ENCODE measurements around the gene TOP2A. TPM values are rescaled to one million over a fixed set of nuclear protein-coding genes. Genes with fewer than 3 reads are reported as not detected.

The TOP2A gene
- total RNA-seq, 2 experiments from 2014 or later, result 410 to 416 TPM

- H3K4me1 Mint-ChIP-seq (ENCODE audit: low read depth), result peaks cover 65% of the 10 kb centered on the region
- no peak overlapping the region for H3K27ac Mint-ChIP-seq
- peaks cover 5% of the 10 kb centered on the region for H3K36me3 Mint-ChIP-seq (ENCODE audit: low read depth)
- CTCF ChIA-PET, result interaction anchor here (0.6 to 3.9 kb wide), 3 partner anchors 11 to 127 kb away, joined by 4 to 15 read pairs (median 4); no protein-coding TSS in a partner anchor
- H3K27me3 Mint-ChIP-seq (ENCODE audit: low read depth), result no peaks in the 10 kb centered on the region
- DNase-seq, result no peak
- peak overlapping the region; percentile 62 for H3K4me3 Mint-ChIP-seq
- no peaks in the 10 kb centered on the region for H3K9me3 Mint-ChIP-seq
- intact Hi-C loops (cut with micrococcal nuclease), result no loop called here
Observed at GRCh38 chr17:40343219-40344119, 74.2 kb downstream of the TOP2A start.

- Mint-ChIP-seq H3K27ac (no peak overlapping the region), H3K4me1 (ENCODE audit: low read depth) (peaks cover 72% of the 10 kb centered on the region), H3K36me3 (ENCODE audit: low read depth) (peaks cover 5% of the 10 kb centered on the region), H3K9me3 (no peaks in the 10 kb centered on the region), H3K27me3 (ENCODE audit: low read depth) (no peaks in the 10 kb centered on the region), H3K4me3 (peak overlapping the region; percentile 62)
- no peak for DNase-seq
- intact Hi-C loops (cut with micrococcal nuclease), result no loop called here
- CTCF ChIA-PET, result interaction anchor here (3.9 kb wide), 1 partner anchor 12 kb away, joined by 15 read pairs; no protein-coding TSS in a partner anchor
Observed at GRCh38 chr17:40342504-40343218, 75.0 kb downstream of the TOP2A start.

GRCh38 chr17:40341808-40342503 lies 75.7 kb downstream of the TOP2A start:
- Mint-ChIP-seq H3K4me1 (ENCODE audit: low read depth) (peaks cover 76% of the 10 kb centered on the region), H3K27ac (no peak overlapping the region), H3K9me3 (no peaks in the 10 kb centered on the region), H3K36me3 (ENCODE audit: low read depth) (peaks cover 5% of the 10 kb centered on the region), H3K4me3 (peak overlapping the region; percentile 62), H3K27me3 (ENCODE audit: low read depth) (no peaks in the 10 kb centered on the region)
- DNase-seq, result no peak
- intact Hi-C loops (cut with micrococcal nuclease), result loop anchor here (1.0 kb wide), 2 partner anchors 20 to 39 kb away; no protein-coding TSS in a partner anchor
- CTCF ChIA-PET, result interaction anchor here (1.2 to 2.7 kb wide), 2 partner anchors 16 to 24 kb away, joined by 6 to 11 read pairs; no protein-coding TSS in a partner anchor

GRCh38 chr17:40340880-40341807 lies 76.6 kb downstream of the TOP2A start:
- no peaks in the 10 kb centered on the region for H3K9me3 Mint-ChIP-seq
- peak overlapping the region; percentile 61 for H3K27ac Mint-ChIP-seq
- intact Hi-C loops (cut with micrococcal nuclease), result loop anchor here (1.0 kb wide), 2 partner anchors 19 to 38 kb away; no protein-coding TSS in a partner anchor
- CTCF ChIA-PET, result interaction anchor here (0.7 to 2.7 kb wide), 6 partner anchors 10 to 139 kb away, joined by 3 to 11 read pairs (median 4); no protein-coding TSS in a partner anchor
- H3K27me3 Mint-ChIP-seq (ENCODE audit: low read depth), result no peaks in the 10 kb centered on the region
- peak overlapping the region; percentile 38 for H3K4me3 Mint-ChIP-seq
- peaks cover 5% of the 10 kb centered on the region for H3K36me3 Mint-ChIP-seq (ENCODE audit: low read depth)
- peaks cover 71% of the 10 kb centered on the region for H3K4me1 Mint-ChIP-seq (ENCODE audit: low read depth)
- DNase-seq, result peak; percentile 91

- H3K27ac Mint-ChIP-seq, result peak overlapping the region; percentile 28
- no peaks in the 10 kb centered on the region for H3K27me3 Mint-ChIP-seq (ENCODE audit: low read depth)
- H3K36me3 Mint-ChIP-seq (ENCODE audit: low read depth), result peaks cover 5% of the 10 kb centered on the region
- H3K4me1 Mint-ChIP-seq (ENCODE audit: low read depth), result peaks cover 63% of the 10 kb centered on the region
- intact Hi-C loops (cut with micrococcal nuclease), result no loop called here
- H3K4me3 Mint-ChIP-seq, result no peak overlapping the region
- no peak for DNase-seq
- no peaks in the 10 kb centered on the region for H3K9me3 Mint-ChIP-seq
- CTCF ChIA-PET, result interaction anchor here (0.7 to 2.7 kb wide), 4 partner anchors 14 to 37 kb away, joined by 3 to 11 read pairs (median 6); no protein-coding TSS in a partner anchor
Observed at GRCh38 chr17:40340327-40340726, 77.4 kb downstream of the TOP2A start.

- CTCF ChIA-PET, result interaction anchor here (0.5 to 2.7 kb wide), 5 partner anchors 13 to 137 kb away, joined by 3 to 11 read pairs (median 4); no protein-coding TSS in a partner anchor
- no peak overlapping the region for H3K4me3 Mint-ChIP-seq
Observed at GRCh38 chr17:40338941-40339649, 78.6 kb downstream of the TOP2A start.

More at GRCh38 chr17:40338941-40339649, 78.6 kb downstream of the TOP2A start:
- H3K36me3 Mint-ChIP-seq (ENCODE audit: low read depth), result peaks cover 5% of the 10 kb centered on the region
- no peak for DNase-seq
- intact Hi-C loops (cut with micrococcal nuclease), result no loop called here
- no peaks in the 10 kb centered on the region for H3K9me3 Mint-ChIP-seq
- H3K27me3 Mint-ChIP-seq (ENCODE audit: low read depth), result no peaks in the 10 kb centered on the region
- H3K4me1 Mint-ChIP-seq (ENCODE audit: low read depth), result peaks cover 63% of the 10 kb centered on the region
- no peak overlapping the region for H3K27ac Mint-ChIP-seq

Other genes starting within 250 kb of the TOP2A start
- gene RAPGEFL1, start 240.4 kb downstream of the TOP2A start, total RNA-seq, result 1 to 10 TPM; 3.1 to 4.0 TPM
- 10 to 100 TPM; 12.3 to 13.0 TPM for gene WIPF2, start 198.6 kb downstream of the TOP2A start, total RNA-seq
- 10 to 100 TPM; 86.5 to 90.4 TPM for gene CDC6, start 130.0 kb downstream of the TOP2A start, total RNA-seq
- 10 to 100 TPM; 16.9 to 18.5 TPM for gene RARA, start 108.7 kb downstream of the TOP2A start, total RNA-seq
- gene GJD3, start 53.2 kb downstream of the TOP2A start, total RNA-seq, result not detected
- gene IGFBP4, start 25.6 kb upstream of the TOP2A start, total RNA-seq, result 1 to 10 TPM; 8.8 to 9.2 TPM
- 1 to 10 TPM; 4.7 to 5.9 TPM for gene TNS4, start 83.7 kb upstream of the TOP2A start, total RNA-seq
- 100 to 1,000 TPM; 150 to 156 TPM for gene CCR7, start 147.6 kb upstream of the TOP2A start, total RNA-seq
- gene SMARCE1, start 229.9 kb upstream of the TOP2A start, total RNA-seq, result 100 to 1,000 TPM; 102 to 112 TPM
- not detected for gene KRT222, start 247.3 kb upstream of the TOP2A start, total RNA-seq